Neutrophil (primary cell): ENCODE measurements around the gene RNF44.
"Not testable (repeated sequence)": the region's sequence is repeated elsewhere in the genome, so short reads cannot be mapped to it uniquely, and the experiment has no call there.

Source experiments
- H3K27ac ChIP-seq: fragments of 200-600 bp; sonication (generic); 2 replicates; pipeline ENCODE4 v1.5.1; 2016; ENCODE audit warnings: mild to moderate bottlenecking, moderate library complexity
- H3K27me3 ChIP-seq: fragments of 200-600 bp; sonication (generic); 2 replicates; pipeline ENCODE4 v1.6.0; 2016; ENCODE audit warnings: mild to moderate bottlenecking
- H3K36me3 ChIP-seq: fragments of 200-600 bp; sonication (generic); 2 replicates; pipeline ENCODE4 v1.5.1; 2017
- H3K4me1 ChIP-seq, 2 experiments: fragments of 200-600 bp in 1 of 2; sonication (generic) in 1 of 2; 1 replicate in 1 of 2; 2 replicates in 1 of 2; pipeline versions ENCODE4 v1.5.1 to v1.6.1; 2013 to 2016; ENCODE audit warnings: low read depth in 1 of 2, low read length in 1 of 2, mild to moderate bottlenecking in 1 of 2, moderate library complexity in 1 of 2; ENCODE audit not compliant: control insufficient read depth in 1 of 2, insufficient read depth in 1 of 2
- H3K4me3 ChIP-seq, 2 experiments: fragments of 200-600 bp in 1 of 2; sonication (generic) in 1 of 2; 1 replicate in 1 of 2; 2 replicates in 1 of 2; pipeline ENCODE4 v1.5.1; 2013 to 2016; ENCODE audit warnings: low read depth in 1 of 2, low read length in 1 of 2, mild to moderate bottlenecking in 1 of 2, moderate library complexity in 1 of 2
- H3K9me3 ChIP-seq: fragments of 200-600 bp; sonication (generic); 2 replicates; pipeline ENCODE4 v1.5.1; 2016
- TF ChIP-seq, protein P1 (sequence below): fragments of 200-600 bp; sonication (generic); IDR thresholded peaks from 2 replicates; pipeline ENCODE4 v1.5.1; 2016; ENCODE audit warnings: antibody characterized with exemption

RNF44 gene

DNA sequence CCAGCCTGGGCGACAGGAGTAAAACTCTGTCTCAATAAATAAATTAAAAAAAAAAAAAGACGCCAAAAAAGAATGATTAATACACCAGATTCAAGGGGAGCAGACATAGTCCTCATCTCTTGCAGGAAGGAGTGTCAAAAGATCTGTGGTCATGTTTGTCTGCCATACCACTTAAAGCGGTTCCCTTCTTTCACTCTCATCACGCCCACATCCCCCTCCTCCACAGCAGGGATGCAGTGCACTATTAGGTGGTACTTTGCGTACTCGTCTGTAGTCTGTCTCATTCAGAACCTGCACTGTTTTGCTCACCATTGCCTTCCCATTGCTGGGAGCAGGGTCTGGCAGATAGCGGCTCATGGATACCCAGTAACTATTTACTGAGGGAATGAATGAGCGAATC is 23.2 kb upstream of the RNF44 start:
- Histone ChIP-seq H3K9me3 (no peaks in the 10 kb centered on the region), H3K4me3 (no peak overlapping the region), H3K27ac (no peak overlapping the region), H3K27me3 (no peaks in the 10 kb centered on the region), H3K4me1 (peaks cover 36 to 39% of the 10 kb centered on the region in 2 experiments), H3K36me3 (no peaks in the 10 kb centered on the region)
- TF ChIP-seq, protein P1, sequence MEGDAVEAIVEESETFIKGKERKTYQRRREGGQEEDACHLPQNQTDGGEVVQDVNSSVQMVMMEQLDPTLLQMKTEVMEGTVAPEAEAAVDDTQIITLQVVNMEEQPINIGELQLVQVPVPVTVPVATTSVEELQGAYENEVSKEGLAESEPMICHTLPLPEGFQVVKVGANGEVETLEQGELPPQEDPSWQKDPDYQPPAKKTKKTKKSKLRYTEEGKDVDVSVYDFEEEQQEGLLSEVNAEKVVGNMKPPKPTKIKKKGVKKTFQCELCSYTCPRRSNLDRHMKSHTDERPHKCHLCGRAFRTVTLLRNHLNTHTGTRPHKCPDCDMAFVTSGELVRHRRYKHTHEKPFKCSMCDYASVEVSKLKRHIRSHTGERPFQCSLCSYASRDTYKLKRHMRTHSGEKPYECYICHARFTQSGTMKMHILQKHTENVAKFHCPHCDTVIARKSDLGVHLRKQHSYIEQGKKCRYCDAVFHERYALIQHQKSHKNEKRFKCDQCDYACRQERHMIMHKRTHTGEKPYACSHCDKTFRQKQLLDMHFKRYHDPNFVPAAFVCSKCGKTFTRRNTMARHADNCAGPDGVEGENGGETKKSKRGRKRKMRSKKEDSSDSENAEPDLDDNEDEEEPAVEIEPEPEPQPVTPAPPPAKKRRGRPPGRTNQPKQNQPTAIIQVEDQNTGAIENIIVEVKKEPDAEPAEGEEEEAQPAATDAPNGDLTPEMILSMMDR = no peak

DNA sequence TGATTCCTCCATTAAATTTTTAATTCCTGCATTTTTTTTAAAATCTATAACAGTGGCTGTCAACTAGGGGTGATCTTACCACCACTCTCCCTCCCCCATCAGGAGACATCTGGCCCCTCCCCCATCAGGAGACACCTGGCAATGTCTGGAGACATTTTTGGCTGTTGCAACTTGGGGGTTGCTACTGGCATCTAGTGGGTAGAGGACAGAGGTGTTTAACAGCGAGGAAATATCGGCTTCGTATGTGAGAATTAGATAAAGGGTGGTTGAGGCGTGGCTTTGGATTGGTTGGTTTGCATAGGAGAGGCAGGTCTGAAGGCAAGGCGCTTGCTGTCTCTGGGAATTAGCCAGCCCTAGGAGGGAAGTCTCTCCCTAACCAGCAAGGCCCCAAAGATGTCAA is 22.5 kb upstream of the RNF44 start:
- TF ChIP-seq, protein P1 = no peak

DNA sequence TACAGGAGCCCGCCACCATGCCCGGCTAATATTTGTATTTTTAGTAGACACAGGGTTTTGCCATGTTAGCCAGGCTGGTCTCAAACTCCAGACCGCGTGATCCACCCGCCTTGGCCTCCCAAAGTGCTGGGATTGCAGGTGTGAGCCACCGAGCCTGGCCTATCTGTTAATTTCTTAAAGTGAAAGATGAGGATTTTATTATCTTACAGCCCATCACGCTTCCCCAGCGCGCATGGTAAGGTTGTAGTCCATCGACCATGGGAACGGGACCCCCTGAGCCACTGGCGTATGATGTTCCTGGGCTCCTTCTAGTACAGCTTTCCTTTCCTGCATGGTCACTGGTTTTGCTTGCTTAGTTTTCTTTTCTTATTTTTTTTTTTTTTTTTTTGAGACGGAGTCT is 20.6 kb upstream of the RNF44 start:
- H3K4me3 ChIP-seq = no peak overlapping the region
- H3K9me3 ChIP-seq = no peaks in the 10 kb centered on the region
- peaks cover 58 to 63% of the 10 kb centered on the region in 2 experiments for H3K4me1 ChIP-seq
- TF ChIP-seq, protein P1 = no peak
- no peak overlapping the region for H3K27ac ChIP-seq
- H3K36me3 ChIP-seq = no peaks in the 10 kb centered on the region
- no peaks in the 10 kb centered on the region for H3K27me3 ChIP-seq

More for the DNA sequence above, 22.5 kb upstream of the RNF44 start:
- H3K27me3 ChIP-seq = no peaks in the 10 kb centered on the region
- H3K9me3 ChIP-seq = no peaks in the 10 kb centered on the region
- H3K4me1 ChIP-seq = peaks cover 43 to 46% of the 10 kb centered on the region in 2 experiments
- H3K4me3 ChIP-seq = no peak overlapping the region
- H3K36me3 ChIP-seq = no peaks in the 10 kb centered on the region
- H3K27ac ChIP-seq = no peak overlapping the region

DNA sequence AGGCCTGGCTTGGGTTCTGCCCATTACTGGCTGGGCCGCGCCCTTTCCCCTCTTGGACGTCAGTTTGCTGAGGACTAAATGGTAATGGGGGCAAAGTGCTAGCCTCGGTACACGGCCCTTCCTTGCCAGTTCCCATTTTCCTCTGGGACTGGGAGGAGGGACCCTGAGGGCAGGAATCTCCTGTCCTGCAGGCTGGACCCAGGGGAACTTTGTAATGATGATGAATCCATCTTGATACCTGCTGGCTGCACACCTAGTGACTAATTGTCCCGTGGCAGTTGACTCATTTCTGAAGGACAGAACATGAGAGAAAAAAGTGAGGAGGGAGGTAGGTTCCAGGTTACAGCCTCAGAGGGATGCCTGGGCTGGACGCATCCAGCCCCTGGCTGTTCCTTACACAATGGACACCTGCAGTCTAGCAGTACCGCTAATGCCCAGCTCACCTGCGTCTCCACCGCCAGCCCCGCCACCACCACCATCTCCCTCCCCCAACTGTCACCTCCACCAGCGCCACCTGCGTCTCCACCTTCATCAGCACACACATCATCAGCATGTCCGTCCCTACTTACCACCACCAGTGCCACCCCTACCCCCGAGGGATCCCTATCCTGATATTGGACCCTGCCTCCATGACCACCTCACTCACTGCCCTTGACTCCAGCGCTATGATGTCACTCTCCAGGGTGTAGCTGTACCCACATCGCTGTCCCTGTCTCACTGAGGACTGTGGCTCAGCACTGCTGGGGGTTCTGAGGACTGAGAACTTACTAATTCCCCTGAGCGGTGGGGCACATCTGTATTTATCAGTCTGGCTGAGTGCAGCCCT is 16.3 kb upstream of the RNF44 start:
- H3K4me1 ChIP-seq = peaks cover 74 to 94% of the 10 kb centered on the region in 2 experiments
- no peak overlapping the region for H3K4me3 ChIP-seq
- peak overlapping the region; percentile 86 for H3K27ac ChIP-seq
- TF ChIP-seq, protein P1 = no peak
- no peaks in the 10 kb centered on the region for H3K36me3 ChIP-seq
- H3K27me3 ChIP-seq = no peaks in the 10 kb centered on the region
- H3K9me3 ChIP-seq = no peaks in the 10 kb centered on the region

DNA sequence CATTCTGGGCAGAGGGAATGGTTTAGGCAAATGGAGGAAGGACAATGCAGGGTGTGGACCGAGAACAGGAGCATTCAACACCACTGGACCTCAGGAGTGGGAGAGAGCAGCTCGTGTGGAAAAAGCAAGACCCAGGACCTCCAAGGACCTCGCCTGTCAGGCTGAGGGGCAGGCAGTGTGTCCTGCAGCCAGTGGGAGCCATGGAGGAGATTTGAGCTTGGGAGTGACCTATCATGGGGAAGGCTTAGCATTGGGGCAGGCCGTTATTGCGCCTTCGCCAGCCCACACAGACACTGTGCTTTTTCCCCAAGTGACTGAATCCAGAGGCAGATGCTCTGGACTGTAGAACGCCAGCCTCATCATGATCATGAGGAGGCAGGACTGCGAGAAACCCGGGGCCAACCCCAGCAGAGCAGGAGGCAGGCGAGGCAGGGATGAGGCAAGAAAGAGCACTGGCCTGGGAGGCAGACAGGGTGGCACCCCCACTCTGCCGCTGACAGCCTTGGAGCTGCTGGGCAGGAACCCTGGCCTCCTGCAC is 15.2 kb upstream of the RNF44 start:
- Histone ChIP-seq H3K27ac (no peak overlapping the region), H3K4me3 (no peak overlapping the region), H3K9me3 (no peaks in the 10 kb centered on the region), H3K36me3 (no peaks in the 10 kb centered on the region), H3K27me3 (no peaks in the 10 kb centered on the region), H3K4me1 (peaks cover 82 to 99% of the 10 kb centered on the region in 2 experiments)
- TF ChIP-seq, protein P1 = no peak

DNA sequence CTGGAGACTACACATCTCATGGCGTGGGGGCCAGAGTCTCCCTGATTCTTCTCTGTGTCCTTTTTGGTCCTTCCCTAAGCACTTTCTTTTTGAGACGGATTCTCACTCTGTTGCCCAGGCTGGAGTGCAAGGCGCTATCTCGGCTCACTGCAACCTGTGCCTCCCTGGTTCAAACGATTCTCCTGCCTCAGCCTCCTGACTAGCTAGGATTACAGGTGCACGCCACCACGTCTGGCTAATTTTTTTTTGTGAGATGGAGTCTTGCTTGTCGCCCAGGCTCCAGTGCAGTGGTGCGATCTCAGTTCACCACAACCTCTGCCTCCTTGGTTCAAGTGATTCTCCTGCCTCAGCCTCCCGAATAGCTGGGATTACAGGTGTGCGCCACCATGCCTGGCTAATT is 13.7 kb upstream of the RNF44 start:
- Histone ChIP-seq H3K4me3 (peak overlapping the region; percentile 47 to 58), H3K27ac (peak overlapping the region; percentile 66), H3K4me1 (peaks cover 70 to 98% of the 10 kb centered on the region in 2 experiments)
- H3K9me3 ChIP-seq, H3K27me3 ChIP-seq, H3K36me3 ChIP-seq: not testable (repeated sequence)
